Glomerular endothelial cell (primary cell): ENCODE data around the gene SCUBE3. TPM values are rescaled to one million over a fixed set of nuclear protein-coding genes. Genes with fewer than 3 reads are reported as not detected.

Experiments used
- DNase-seq: peaks from one replicate; pipeline ENCODE4 v3.0.0-alpha.2; 2011; ENCODE audit warnings: low read depth, low spot score; ENCODE audit errors: extremely low read depth
- total RNA-seq: library from RNA; depleted of rRNA; stranded (reverse); fragments of >200 nt; gene quantifications from 2 replicates; pipeline ENCODE4 v1.2.3, GENCODE V29; 2015

The SCUBE3 gene
- 0.73 and 2.3 TPM in 2 replicates for total RNA-seq

GRCh38 chr6:35213824-35214756, at the start of gene SCUBE3:
Gene SCUBE3, plus strand, starts transcription at chr6:35213956. Its CDS starts 463 bp downstream, at chr6:35214419.
- no peak for DNase-seq

- DNase-seq = no peak
Measured at GRCh38 chr6:35164277-35164676, 49.5 kb upstream of the SCUBE3 start.

GRCh38 chr6:35164868-35165267, 48.9 kb upstream of the SCUBE3 start:
- DNase-seq = no peak

- no peak for DNase-seq
Measured at GRCh38 chr6:35165630-35166071, 48.1 kb upstream of the SCUBE3 start.

GRCh38 chr6:35166116-35166515, 47.6 kb upstream of the SCUBE3 start:
- DNase-seq = no peak

GRCh38 chr6:35166520-35166919, 47.2 kb upstream of the SCUBE3 start:
- DNase-seq = no peak

GRCh38 chr6:35167505-35167904, 46.3 kb upstream of the SCUBE3 start:
- DNase-seq = no peak

GRCh38 chr6:35168461-35168861, 45.3 kb upstream of the SCUBE3 start:
- no peak for DNase-seq

GRCh38 chr6:35170166-35170565, 43.6 kb upstream of the SCUBE3 start:
- DNase-seq = no peak

GRCh38 chr6:35170891-35171290, 42.9 kb upstream of the SCUBE3 start:
- DNase-seq = no peak

GRCh38 chr6:35173044-35173426, 40.7 kb upstream of the SCUBE3 start:
- DNase-seq = no peak

- no peak for DNase-seq
Measured at GRCh38 chr6:35173427-35174087, 40.2 kb upstream of the SCUBE3 start.

- DNase-seq = no peak
Measured at GRCh38 chr6:35174088-35174434, 39.7 kb upstream of the SCUBE3 start.

- no peak for DNase-seq
Measured at GRCh38 chr6:35174501-35174900, 39.3 kb upstream of the SCUBE3 start.

GRCh38 chr6:35176301-35177024, 37.3 kb upstream of the SCUBE3 start:
- no peak for DNase-seq

GRCh38 chr6:35177157-35177556, 36.6 kb upstream of the SCUBE3 start:
- no peak for DNase-seq

GRCh38 chr6:35177596-35177995, 36.2 kb upstream of the SCUBE3 start:
- DNase-seq = no peak

- no peak for DNase-seq
Measured at GRCh38 chr6:35178012-35178411, 35.7 kb upstream of the SCUBE3 start.

- no peak for DNase-seq
Measured at GRCh38 chr6:35178932-35179832, 34.6 kb upstream of the SCUBE3 start.

GRCh38 chr6:35179901-35180535, 33.7 kb upstream of the SCUBE3 start:
- no peak for DNase-seq
